GM12892 (cell line): ENCODE results near the gene PLEKHM3.
A peak's percentile ranks its signal among the peaks of the same experiment; 100 is the strongest.

Experiments
- DNase-seq: peaks from one replicate; pipeline ENCODE4 v3.0.0; 2011; ENCODE audit not compliant: insufficient read length
- FAIRE-seq: peaks from 2 replicates; lab custom pipeline; 2011; peaks lifted over from hg19 to GRCh38; lab: Jason Lieb, UNC
- POLR2A ChIP-seq: IDR thresholded peaks from 2 replicates; pipeline ENCODE4 v1.6.1; 2011; ENCODE audit warnings: low read depth, low read length, control low read depth
- POLR2AphosphoS5 ChIP-seq: IDR thresholded peaks from 2 replicates; pipeline ENCODE4 v1.6.1; 2011; ENCODE audit warnings: low read depth, low read length, control low read depth
- TAF1 ChIP-seq: IDR thresholded peaks from 2 replicates; pipeline ENCODE4 v1.6.1; 2011; ENCODE audit warnings: low read depth, mild to moderate bottlenecking, control low read depth, low read length, borderline replicate concordance

Gene PLEKHM3

DNA sequence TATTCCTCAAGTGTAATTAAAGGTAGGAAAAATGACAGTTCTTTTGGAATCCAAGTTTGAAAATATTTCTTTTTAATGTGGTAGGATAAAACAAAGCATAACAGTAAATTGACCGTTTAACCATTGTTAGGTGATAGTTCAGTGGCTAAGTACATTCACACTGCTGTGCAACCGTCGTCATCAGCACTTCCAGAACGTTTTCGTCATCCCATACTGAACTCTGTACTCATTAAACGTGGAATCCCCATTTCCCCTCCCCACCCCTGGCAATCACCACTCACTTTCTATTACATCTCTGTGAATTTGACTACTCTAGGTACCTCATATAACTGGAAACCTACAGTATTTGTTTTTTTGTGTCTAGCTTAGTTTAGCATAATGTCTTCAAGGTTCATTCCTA is 222.7 kb downstream of the PLEKHM3 start:
- TF ChIP-seq POLR2A (no peak), POLR2AphosphoS5 (no peak), TAF1 (no peak)
- DNase-seq (no peak), FAIRE-seq (no peak)

DNA sequence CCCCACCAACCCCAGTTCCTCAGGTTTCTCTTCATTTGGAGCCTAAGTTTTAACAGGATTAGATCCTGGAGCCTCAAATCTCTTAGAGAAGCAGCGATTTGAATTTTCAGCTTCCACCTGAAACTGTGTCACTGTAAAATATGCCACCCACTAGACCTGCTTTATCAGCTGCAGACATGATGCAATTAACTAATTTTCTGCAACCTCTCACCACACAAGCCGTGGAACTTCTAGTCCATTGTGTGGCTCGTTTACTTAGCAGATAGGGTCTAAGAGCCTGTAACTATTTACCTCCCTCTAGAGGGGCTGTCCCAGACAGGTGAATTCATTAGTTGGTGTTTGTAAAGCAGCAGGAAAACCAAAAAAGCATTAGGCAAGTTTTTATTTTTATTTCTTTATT is 224.1 kb downstream of the PLEKHM3 start:
- no peak for DNase-seq
- TF ChIP-seq POLR2AphosphoS5 (no peak), TAF1 (no peak), POLR2A (no peak)
- no peak for FAIRE-seq

DNA sequence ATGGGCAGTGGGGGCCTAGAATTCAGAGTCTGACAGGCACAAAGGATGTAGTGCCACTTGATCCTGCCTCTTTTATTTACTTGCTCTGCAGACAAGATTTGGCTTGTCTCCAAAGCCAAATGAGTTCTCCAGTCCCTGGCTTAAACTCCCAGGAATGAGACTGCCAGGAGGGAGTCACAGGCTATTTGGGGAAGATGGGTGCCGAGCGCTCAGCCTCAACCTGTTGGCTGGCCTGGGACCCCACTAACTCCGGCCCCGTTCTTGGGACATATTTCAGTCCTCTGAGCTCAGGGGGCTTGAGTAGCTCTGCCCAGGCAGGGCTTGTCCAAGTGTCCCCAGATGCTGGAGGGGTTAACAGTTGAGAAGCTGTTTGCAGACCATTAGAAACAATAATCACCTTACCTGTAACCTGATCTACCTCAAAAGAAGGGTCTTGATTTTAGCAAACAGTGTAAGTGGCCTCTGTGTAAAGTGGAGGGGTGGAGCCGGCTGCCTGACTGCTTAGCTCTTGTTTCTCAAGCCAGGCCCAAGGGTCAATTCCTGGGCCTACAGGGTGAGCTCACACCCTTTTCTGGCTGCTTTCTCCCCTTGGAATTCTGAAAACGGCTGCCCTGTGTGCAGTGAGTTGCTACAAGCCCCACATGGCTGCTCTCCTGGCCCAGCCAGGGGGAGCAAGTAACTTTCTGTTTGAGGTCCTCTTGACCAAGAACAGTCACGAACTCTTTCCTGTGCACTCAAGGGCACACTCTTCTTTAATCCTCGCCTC is 228.6 kb downstream of the PLEKHM3 start:
- FAIRE-seq (no peak), DNase-seq (no peak)
- no peak for TF ChIP-seq POLR2AphosphoS5
- no peak for TF ChIP-seq TAF1
- TF ChIP-seq POLR2A: no peak

DNA sequence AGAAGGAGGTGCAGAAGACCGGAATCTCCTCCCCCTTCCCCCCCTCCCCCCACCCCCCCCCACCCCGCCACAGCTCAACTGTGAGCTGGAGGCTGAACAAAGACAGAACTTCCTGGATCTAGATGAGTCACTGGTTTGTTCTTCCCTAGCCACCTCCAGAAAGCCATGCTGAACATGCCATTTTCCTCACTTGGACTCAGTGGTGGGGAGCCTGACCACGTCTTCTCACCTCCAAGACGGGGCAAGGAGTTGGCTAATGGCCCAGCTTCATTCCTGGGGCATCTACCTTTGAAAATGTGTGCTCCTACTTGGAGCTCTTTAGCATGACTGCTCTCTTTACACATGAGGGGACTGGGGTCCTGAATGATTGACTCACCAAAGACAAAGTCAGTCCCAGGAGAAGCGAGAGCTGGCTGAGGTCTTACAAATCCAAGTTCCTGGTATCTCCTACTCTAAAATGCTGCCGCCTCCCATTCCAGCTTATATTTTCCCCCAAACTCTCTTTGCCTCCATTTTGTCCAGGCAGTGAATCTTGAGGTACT is 233.0 kb downstream of the PLEKHM3 start:
- FAIRE-seq (peak; percentile 48), DNase-seq (no peak)
- TF ChIP-seq POLR2A: no peak
- TF ChIP-seq POLR2AphosphoS5: no peak
- TF ChIP-seq TAF1: no peak

DNA sequence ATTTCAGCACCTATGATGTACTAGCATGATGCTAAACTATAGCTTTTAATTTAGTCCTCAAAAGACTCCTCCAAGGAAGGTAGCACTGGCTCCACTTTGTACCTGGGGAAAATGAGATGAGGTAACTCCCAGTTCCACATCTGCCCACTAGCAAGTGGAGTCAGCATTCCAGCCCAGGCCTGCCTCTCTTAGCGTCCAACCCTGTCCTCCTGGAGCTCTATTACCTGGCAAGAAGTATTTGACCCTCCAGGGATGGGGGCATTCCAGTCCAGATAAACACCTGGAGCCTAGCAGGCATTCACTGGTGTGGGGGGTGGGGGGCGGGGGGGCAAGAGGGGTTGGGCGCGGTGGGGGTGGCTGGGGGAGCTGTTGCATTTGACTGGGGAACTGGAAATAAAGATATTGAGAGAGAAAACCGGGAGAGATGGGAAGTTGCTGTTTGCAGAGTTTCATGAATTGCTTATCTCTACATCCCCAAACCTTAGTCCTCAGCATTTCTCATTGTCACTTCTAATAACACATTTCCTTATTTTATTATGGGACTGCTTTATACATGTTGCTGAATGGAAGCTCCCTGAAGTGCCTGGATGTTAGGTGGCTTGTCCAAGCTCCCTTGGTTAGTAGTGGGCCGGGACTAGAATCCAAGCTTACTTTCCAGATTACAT is 233.6 kb downstream of the PLEKHM3 start:
- DNase-seq (no peak), FAIRE-seq (no peak)
- TF ChIP-seq POLR2A (no peak), POLR2AphosphoS5 (no peak), TAF1 (no peak)

DNA sequence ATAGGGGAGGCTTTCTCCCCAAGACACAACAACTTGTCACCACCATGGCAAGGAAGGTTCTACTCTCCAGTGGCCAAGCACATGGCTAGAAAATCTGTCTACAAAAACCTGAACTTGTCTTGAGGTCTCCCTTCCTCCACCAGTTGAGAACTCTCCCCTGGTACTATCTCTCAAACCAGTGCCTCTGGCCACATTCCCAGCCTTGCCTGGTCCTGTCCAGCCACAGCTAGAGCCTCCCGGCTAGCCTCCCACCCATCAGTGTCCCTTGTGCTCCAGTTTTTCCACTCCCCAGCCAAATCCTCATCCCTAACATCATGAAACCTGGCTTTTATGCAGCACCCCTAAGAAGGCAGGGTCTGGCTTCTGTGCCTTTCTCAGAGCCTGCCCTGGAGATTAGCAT is 234.4 kb downstream of the PLEKHM3 start:
- FAIRE-seq (no peak), DNase-seq (no peak)
- no peak for TF ChIP-seq TAF1
- TF ChIP-seq POLR2A: no peak
- TF ChIP-seq POLR2AphosphoS5: no peak

DNA sequence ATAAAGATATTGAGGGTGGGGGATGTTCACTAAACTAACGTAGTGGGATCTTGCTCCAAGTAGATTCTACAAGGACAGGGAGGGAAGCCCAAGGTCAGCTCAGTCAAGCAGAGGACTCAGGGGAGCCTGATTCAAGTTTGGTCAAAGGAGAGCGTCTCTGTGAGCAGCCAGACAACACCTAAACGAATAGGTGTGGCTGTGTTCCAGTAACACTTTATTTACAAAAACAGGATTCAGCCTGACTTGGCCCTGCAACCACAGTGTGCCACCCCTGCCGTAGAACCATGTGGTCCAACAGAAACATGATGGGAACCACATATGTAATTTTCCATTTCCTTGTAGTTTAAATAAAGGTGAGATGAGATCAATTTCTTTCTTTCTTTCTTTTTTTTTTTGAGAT is 237.5 kb downstream of the PLEKHM3 start:
- DNase-seq (no peak), FAIRE-seq (no peak)
- TF ChIP-seq TAF1: no peak
- no peak for TF ChIP-seq POLR2A

DNA sequence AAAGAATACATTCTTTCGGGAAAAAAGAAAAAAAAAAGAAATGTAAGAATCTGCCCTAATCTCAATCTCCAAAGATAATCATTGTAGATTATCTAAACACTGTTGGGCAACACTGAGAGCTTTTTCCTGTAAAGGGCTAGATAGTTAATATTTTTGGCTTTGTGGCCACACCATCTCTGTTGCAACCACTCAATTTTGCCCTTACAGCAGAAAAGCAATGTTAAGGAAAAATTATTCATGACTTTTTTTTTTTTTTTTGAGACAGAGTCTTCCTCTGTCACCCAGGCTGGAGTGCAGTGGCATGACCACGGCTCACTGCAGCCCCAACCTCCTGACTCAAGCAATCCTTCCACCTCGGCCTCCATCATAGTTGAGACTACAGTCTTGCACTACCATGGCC is 238.3 kb downstream of the PLEKHM3 start:
- no peak for DNase-seq
- FAIRE-seq: no peak
- TF ChIP-seq POLR2A (no peak), TAF1 (no peak), POLR2AphosphoS5 (no peak)

DNA sequence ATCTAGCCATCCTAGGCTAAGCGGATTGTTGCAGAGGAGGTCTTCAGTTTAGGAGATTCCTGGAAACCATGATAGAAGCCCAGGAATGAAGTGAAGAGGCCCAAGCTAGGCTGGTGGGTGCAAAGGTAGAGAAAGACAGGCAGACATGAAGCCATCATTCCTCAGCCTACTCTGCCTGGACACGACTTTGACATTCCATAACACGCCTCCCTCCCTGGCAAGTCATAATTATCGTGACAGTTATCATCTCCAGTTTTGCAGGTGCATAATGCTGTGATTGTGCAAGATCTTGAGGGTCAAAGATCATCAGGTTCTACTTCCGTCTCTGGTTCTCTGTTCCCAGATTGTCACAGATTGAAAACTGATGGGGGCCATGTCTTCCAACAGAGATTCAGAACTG is 240.4 kb downstream of the PLEKHM3 start:
- DNase-seq (no peak), FAIRE-seq (no peak)
- no peak for TF ChIP-seq TAF1
- no peak for TF ChIP-seq POLR2AphosphoS5
- TF ChIP-seq POLR2A: no peak

DNA sequence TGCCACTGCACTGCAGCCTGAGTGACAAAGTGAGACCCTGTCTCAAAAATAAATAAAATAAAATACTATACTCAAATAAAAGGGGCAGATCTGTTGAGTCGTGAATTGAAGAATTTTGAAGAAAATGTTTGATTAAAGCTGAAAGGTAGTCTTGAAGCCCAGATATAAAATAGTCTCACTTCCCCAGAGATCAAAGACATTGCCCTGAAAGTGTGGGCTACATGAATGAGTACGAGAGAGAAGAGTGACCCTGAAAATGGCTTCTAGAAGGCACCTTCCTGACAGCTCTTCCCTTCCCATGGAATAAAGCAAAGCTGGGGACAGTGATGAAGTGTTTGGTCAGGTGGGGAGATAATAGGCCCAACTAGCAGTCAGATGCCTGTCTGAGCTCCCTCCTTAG is 241.8 kb downstream of the PLEKHM3 start:
- FAIRE-seq (no peak), DNase-seq (no peak)

DNA sequence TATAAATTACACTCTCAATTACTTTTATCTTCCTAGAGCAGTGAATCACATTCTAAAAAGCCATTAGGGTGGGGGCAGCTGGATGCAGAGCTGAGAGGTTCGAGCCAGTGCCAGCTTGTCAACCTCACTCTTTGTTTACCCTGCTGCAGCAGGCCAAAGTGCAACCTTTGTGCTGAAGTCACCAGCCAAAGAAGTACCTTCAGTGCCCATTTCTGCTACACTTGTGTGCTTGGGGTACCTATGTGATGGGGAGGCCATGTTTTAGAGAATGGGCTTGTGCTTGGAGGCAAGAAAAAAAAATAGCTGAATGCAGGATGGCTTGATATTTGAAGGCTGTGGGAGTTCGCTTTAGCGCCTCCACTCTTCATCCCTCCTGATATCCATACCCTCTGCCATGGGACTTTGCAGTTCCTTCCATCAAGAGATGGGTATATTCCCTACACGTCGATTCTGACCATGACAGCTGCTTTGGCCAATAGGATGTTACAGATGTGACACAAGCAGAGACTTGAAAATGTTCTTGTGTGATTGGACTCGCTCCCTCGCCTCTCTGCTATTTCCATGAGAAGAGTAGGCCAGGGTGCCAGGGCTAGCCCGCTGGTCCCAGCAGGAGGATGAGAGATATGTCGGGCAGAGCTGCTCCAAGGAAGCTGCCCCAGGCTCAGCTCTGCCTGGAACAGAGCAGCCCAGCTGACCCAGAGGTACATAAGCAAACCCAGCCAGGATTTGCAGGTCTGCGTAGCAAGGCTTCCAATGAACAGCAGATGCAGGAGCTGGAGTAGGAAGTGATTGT is 242.9 kb downstream of the PLEKHM3 start:
- FAIRE-seq (no peak), DNase-seq (no peak)
- TF ChIP-seq TAF1 (no peak), POLR2A (no peak), POLR2AphosphoS5 (no peak)

More for the DNA sequence above, 241.8 kb downstream of the PLEKHM3 start:
- no peak for TF ChIP-seq POLR2AphosphoS5
- TF ChIP-seq TAF1: no peak

DNA sequence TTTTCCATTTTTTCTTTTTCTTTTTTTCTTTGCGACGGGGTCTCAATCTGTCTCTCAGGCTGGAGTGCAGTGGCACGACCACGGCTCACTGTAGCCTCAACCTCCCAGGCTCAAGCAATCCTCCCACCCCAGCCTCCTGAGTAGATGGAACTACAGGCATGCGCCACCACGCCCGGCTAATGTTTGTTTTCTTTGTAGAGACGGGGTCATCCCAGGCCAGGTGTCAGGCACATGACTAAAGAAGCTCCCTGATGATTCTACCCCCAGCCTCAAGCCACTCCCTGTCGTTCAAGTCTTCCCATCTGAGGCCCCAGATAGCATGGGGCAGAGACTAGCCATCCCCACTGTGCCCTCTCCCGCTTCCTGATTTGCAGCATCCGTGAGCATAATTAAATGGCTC is 245.8 kb downstream of the PLEKHM3 start:
- no peak for FAIRE-seq
- DNase-seq: no peak
- TF ChIP-seq POLR2AphosphoS5 (no peak), POLR2A (no peak), TAF1 (no peak)
